ENCODE results near the gene LEF1. TPM values are rescaled to one million over a fixed set of nuclear protein-coding genes. Genes with fewer than 3 reads are reported as not detected.
A peak's percentile ranks its signal among the peaks of the same experiment; 100 is the strongest.

Gene LEF1
- total and polyA plus RNA-seq, 2 experiments from 2014 or later, result 0.50 to 0.73 TPM

DNA sequence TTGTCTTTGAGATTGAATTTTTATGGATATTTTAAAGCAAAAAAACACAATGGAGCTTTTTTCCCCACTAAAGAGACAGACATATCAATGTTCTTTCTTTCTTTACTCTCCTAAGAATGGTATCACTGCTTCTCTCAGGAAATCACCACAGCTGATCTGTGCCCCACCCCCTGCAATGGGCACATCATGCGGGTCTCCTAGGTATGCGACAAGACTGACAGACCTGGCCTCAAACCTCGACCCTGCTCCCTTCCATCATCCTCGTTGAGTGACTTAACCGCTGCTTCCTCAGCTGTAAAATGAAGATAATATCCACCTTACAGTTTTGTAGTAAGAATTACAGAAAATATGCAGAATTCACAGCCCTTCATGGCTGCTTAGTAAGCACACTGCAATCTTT, 58.3 kb downstream of the LEF1 start:
- ATAC-seq, result peak; percentile 51
- Histone ChIP-seq H4K20me1 (replicated peaks; ENCODE audit: insufficient read depth) (no peaks in the 10 kb centered on the region), H3F3A (replicated peaks; ENCODE audit: low read depth) (no peaks in the 10 kb centered on the region), H3K27me3 (ENCODE audit: insufficient read depth) (no peaks in the 10 kb centered on the region; the same call in 1 of the 2 replicates), H3K4me1 (ENCODE audit: insufficient read depth) (peaks cover 45% of the 10 kb centered on the region), H3K4me2 (peak overlapping the region; percentile 9; the same call in 1 of the 2 replicates), H3K36me3 (ENCODE audit: insufficient read depth) (no peaks in the 10 kb centered on the region), H3K79me2 (replicated peaks; ENCODE audit: insufficient read depth) (no peaks in the 10 kb centered on the region), H2AFZ (no peak overlapping the region), H3K27ac (ENCODE audit: low read depth) (no peak overlapping the region), H3K9me2 (ENCODE audit: insufficient read depth) (no peaks in the 10 kb centered on the region; the same call in 1 of the 2 replicates), H3K4me3 (no peak overlapping the region)
- no peak overlapping the region for H3K4me3 Mint-ChIP-seq
- no peaks in the 10 kb centered on the region for H3K36me3 Mint-ChIP-seq (ENCODE audit: low read depth)
- H3K9me3 Mint-ChIP-seq, result no peaks in the 10 kb centered on the region
- no peak for DNase-seq (ENCODE audit: low spot score)
- H3K4me1 Mint-ChIP-seq, result peaks cover 53% of the 10 kb centered on the region
- H3K27me3 Mint-ChIP-seq (ENCODE audit: insufficient read depth, low read depth, poor library complexity), result peaks cover 11% of the 10 kb centered on the region
- no peak for TF ChIP-seq CREB1 (CRISPR knock-in tag; IDR thresholded peaks at IDR 0.05; ENCODE audit: low read depth)
- no peak for TF ChIP-seq POLR2AphosphoS5 (IDR thresholded peaks at IDR 0.05; ENCODE audit: low read depth)
- H3K27ac Mint-ChIP-seq, result no peak overlapping the region

DNA sequence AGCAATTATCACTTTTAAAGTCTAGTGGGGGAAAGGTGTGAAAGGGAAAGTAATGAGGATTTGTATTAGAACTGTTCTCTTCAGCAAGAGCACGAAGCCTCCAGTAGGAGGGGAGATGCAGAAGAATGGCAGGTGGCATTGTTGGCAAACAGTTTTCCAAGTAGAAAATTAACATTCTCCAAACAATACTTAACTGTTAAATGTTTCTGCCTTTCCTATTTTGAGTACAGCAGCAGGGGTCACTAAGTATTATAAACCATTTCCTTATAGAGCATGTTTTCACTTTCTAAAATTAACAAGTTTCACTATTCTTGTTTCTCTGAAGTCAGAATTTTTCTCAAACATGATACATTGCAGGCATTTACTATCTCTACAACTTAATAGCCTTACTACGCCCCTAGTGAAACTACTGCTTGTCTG, 58.7 kb downstream of the LEF1 start:
- no peaks in the 10 kb centered on the region for H3K9me3 Mint-ChIP-seq
- no peaks in the 10 kb centered on the region for H3K36me3 ChIP-seq (ENCODE audit: insufficient read depth)
- peaks cover 11% of the 10 kb centered on the region for H3K27me3 Mint-ChIP-seq (ENCODE audit: insufficient read depth, low read depth, poor library complexity)
- ATAC-seq, result no peak
- H3F3A ChIP-seq (replicated peaks; ENCODE audit: low read depth), result no peaks in the 10 kb centered on the region
- H4K20me1 ChIP-seq (replicated peaks; ENCODE audit: insufficient read depth), result no peaks in the 10 kb centered on the region
- DNase-seq (ENCODE audit: low spot score), result no peak
- H3K27me3 ChIP-seq (ENCODE audit: insufficient read depth), result no peaks in the 10 kb centered on the region; the same call in 1 of the 2 replicates
- H3K4me1 ChIP-seq (ENCODE audit: insufficient read depth), result peaks cover 45% of the 10 kb centered on the region
- TF ChIP-seq POLR2AphosphoS5 (IDR thresholded peaks at IDR 0.05; ENCODE audit: low read depth) (no peak), STAT1 (IDR thresholded peaks at IDR 0.05; ENCODE audit: unreplicated experiment) (no peak), NANOG (IDR thresholded peaks at IDR 0.05; ENCODE audit: borderline replicate concordance) (no peak), ZNF114 (CRISPR knock-in tag; IDR thresholded peaks at IDR 0.05) (no peak), ZNF331 (CRISPR knock-in tag; IDR thresholded peaks at IDR 0.05; ENCODE audit: low read depth) (no peak), JUNB (IDR thresholded peaks at IDR 0.05; ENCODE audit: unreplicated experiment) (no peak)
- TF ChIP-seq, protein P1, sequence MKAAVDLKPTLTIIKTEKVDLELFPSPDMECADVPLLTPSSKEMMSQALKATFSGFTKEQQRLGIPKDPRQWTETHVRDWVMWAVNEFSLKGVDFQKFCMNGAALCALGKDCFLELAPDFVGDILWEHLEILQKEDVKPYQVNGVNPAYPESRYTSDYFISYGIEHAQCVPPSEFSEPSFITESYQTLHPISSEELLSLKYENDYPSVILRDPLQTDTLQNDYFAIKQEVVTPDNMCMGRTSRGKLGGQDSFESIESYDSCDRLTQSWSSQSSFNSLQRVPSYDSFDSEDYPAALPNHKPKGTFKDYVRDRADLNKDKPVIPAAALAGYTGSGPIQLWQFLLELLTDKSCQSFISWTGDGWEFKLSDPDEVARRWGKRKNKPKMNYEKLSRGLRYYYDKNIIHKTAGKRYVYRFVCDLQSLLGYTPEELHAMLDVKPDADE (IDR thresholded peaks at IDR 0.05), result no peak
- no peak overlapping the region for H3K27ac ChIP-seq (ENCODE audit: low read depth)
- peak overlapping the region; percentile 9; the same call in 1 of the 2 replicates for H3K4me2 ChIP-seq
- peaks cover 52% of the 10 kb centered on the region for H3K4me1 Mint-ChIP-seq
- H2AFZ ChIP-seq, result no peak overlapping the region
- H3K9me2 ChIP-seq (ENCODE audit: insufficient read depth), result no peaks in the 10 kb centered on the region; the same call in 1 of the 2 replicates
- H3K36me3 Mint-ChIP-seq (ENCODE audit: low read depth), result no peaks in the 10 kb centered on the region
- H3K27ac Mint-ChIP-seq, result no peak overlapping the region
- no peaks in the 10 kb centered on the region for H3K79me2 ChIP-seq (replicated peaks; ENCODE audit: insufficient read depth)
- no peak overlapping the region for H3K4me3 Mint-ChIP-seq
- no peak overlapping the region for H3K4me3 ChIP-seq

DNA sequence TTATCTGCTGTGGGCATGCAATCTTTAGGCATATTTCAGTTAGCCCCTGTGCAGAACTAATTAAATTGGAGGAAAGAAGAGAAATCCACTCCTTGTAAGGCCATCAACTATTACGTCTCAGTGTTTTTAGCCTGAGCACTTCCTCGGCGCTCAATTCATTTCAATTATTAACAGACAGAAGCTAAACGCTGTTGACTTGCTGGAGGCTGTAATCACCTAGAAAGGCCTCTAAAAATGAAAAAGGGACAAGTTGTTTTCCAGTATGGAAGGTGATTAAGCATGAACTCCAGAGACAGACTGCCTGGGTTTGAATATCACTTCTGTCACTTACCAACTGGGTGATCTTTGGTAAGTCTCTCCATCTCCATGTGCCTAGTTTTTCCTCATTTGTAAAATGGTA, 59.6 kb downstream of the LEF1 start:
- no peaks in the 10 kb centered on the region for H3K79me2 ChIP-seq (replicated peaks; ENCODE audit: insufficient read depth)
- TF ChIP-seq, protein P2, sequence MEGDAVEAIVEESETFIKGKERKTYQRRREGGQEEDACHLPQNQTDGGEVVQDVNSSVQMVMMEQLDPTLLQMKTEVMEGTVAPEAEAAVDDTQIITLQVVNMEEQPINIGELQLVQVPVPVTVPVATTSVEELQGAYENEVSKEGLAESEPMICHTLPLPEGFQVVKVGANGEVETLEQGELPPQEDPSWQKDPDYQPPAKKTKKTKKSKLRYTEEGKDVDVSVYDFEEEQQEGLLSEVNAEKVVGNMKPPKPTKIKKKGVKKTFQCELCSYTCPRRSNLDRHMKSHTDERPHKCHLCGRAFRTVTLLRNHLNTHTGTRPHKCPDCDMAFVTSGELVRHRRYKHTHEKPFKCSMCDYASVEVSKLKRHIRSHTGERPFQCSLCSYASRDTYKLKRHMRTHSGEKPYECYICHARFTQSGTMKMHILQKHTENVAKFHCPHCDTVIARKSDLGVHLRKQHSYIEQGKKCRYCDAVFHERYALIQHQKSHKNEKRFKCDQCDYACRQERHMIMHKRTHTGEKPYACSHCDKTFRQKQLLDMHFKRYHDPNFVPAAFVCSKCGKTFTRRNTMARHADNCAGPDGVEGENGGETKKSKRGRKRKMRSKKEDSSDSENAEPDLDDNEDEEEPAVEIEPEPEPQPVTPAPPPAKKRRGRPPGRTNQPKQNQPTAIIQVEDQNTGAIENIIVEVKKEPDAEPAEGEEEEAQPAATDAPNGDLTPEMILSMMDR (conservative IDR thresholded peaks at IDR 0.05; ENCODE audit: low read depth in 2 of 2), result no peak
- no peak for TF ChIP-seq ZNF114 (CRISPR knock-in tag; IDR thresholded peaks at IDR 0.05)
- no peak for TF ChIP-seq EZH2phosphoT487 (IDR thresholded peaks at IDR 0.05; ENCODE audit: unreplicated experiment)
- no peak for TF ChIP-seq NANOG (IDR thresholded peaks at IDR 0.05; ENCODE audit: borderline replicate concordance)
- no peak for TF ChIP-seq STAT1 (IDR thresholded peaks at IDR 0.05; ENCODE audit: unreplicated experiment)
- TF ChIP-seq JUNB (IDR thresholded peaks at IDR 0.05; ENCODE audit: unreplicated experiment), result no peak
- TF ChIP-seq, protein P1 (IDR thresholded peaks at IDR 0.05), result no peak
- TF ChIP-seq EZH2 (IDR thresholded peaks at IDR 0.05; ENCODE audit: low read depth, unreplicated experiment), result no peak

More for the DNA sequence above, 59.6 kb downstream of the LEF1 start:
- H2AFZ ChIP-seq, result no peak overlapping the region
- no peaks in the 10 kb centered on the region for H3K9me3 Mint-ChIP-seq
- no peaks in the 10 kb centered on the region for H4K20me1 ChIP-seq (replicated peaks; ENCODE audit: insufficient read depth)
- no peak overlapping the region for H3K4me3 Mint-ChIP-seq
- ATAC-seq (no peak), DNase-seq (ENCODE audit: low spot score) (no peak)
- no peaks in the 10 kb centered on the region; the same call in 1 of the 2 replicates for H3K9me2 ChIP-seq (ENCODE audit: insufficient read depth)
- peaks cover 37% of the 10 kb centered on the region for H3K4me1 ChIP-seq (ENCODE audit: insufficient read depth)
- H3K4me2 ChIP-seq, result no peak overlapping the region
- no peak overlapping the region for H3K4me3 ChIP-seq
- no peak overlapping the region for H3K27ac ChIP-seq (ENCODE audit: low read depth)
- H3K27me3 Mint-ChIP-seq (ENCODE audit: insufficient read depth, low read depth, poor library complexity), result peaks cover 11% of the 10 kb centered on the region
- no peaks in the 10 kb centered on the region for H3F3A ChIP-seq (replicated peaks; ENCODE audit: low read depth)
- no peaks in the 10 kb centered on the region for H3K36me3 Mint-ChIP-seq (ENCODE audit: low read depth)
- H3K36me3 ChIP-seq (ENCODE audit: insufficient read depth), result no peaks in the 10 kb centered on the region
- H3K27ac Mint-ChIP-seq, result no peak overlapping the region
- peaks cover 43% of the 10 kb centered on the region for H3K4me1 Mint-ChIP-seq
- H3K27me3 ChIP-seq (ENCODE audit: insufficient read depth), result no peaks in the 10 kb centered on the region; the same call in 1 of the 2 replicates

Measured in GM23338 (cell line).